ENCODE data around the gene AUTS2.

AUTS2 gene

DNA sequence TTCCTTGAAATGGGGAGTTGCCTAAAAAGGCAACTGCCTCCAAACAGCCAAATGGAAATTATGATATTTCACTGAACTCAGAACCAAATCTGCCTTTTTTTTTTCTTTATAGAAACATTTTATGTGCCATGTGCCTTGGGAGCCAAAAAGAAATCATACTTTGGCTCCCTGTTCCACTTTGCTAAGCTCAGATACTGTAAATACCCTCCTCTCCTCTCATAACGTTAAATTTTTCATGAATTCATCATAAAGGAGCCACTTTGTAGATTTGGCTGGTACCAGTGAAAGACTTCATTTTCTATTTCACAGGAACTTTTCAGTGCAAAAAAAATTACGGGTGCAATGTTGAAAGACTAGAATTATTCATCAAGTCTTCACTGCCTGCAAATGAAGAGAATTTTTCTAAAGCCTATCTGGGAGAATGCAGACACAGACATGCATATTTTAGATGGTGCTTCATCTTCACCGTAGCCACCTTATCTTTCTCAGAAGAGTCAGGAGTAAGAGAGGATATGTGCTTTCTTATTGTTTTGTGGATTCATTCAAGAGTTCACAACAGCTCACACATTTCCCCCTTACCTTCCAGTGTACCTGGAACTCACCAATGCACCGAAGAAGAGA is 791.4 kb downstream of the AUTS2 start:
- H3K4me3 ChIP-seq (ENCODE audit: low read length), result no peak overlapping the region
- TF ChIP-seq ZNF274 (IDR thresholded peaks at IDR 0.05; ENCODE audit: low read depth, low read length), result no peak

DNA sequence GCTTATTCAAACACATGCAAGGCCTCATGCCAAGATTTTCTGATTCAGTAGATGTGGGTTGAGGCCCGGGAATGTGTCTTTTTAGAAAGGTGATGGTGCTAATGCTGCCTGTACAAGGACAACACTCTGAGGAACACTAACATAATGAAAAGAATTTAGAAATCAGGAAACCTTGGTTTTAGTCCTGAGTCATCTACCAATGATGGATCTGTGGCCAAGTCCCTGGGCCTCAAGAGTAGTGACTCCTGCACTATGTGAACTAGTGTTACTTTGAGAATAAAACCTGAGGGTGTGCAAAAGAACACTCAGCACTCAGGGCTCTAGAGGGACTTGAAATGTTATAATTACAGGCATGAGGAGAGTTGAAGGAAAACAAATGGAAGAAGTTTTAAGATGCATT is 792.0 kb downstream of the AUTS2 start:
- TF ChIP-seq ZNF274 (IDR thresholded peaks at IDR 0.05; ENCODE audit: low read depth, low read length), result no peak
- H3K4me3 ChIP-seq (ENCODE audit: low read length), result no peak overlapping the region

DNA sequence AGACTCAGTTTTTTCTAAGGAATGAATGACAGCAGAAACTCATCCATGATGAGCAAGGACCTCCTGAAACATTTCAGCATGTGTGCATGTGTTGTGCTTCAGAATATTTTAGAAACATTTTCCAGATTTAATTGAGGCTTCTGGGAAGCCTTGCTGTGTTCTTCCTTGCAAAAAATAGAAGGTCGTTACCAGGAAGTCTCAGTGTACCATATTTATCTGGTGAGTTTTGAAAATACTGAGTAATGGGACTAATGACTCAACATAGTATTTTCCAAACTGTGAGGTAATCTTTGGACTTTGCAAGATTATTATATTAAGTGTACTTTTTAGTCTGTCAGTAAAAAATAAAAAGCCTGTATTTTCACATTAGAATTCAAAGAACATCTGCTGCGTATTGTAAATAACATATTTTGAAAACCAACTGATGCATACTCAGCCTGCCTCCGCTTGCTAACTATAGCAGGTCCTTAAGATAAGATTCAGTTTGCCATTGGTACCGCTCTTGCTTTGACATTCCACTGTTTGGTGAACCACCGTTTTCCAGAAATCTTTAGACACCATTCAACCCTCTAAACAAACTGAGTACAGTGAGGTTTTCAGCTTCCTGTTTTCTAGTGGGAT is 794.1 kb downstream of the AUTS2 start:
- no peak overlapping the region for H3K4me3 ChIP-seq (ENCODE audit: low read length)
- no peak for TF ChIP-seq ZNF274 (IDR thresholded peaks at IDR 0.05; ENCODE audit: low read depth, low read length)

DNA sequence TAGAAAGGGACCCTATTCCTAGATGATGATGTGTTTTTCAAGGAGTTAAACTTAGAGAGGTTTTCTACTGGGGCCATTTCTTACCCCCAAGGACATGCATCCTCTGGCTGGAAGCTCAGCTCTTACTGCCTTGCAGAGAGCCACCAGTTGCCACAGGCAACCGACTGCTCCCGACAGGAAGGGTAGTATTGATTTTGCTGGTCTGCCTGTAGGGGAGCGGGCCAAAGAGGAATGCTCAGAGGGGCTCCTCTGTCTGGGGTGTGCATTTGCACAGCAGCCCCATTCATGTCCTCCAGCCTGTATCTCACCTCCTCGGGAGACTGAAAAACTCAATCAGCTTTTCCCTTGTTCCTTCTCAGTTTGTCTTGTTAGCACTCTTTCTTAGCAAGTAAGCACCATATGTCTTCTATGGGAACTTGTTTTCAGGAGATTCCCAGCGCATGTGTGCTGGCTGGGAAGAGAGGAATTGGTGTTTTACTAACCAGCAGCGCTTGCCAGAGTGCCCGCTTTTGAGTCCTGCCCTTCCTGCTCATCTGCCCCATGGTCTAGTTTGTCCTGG is 794.7 kb downstream of the AUTS2 start:
- H3K4me3 ChIP-seq (ENCODE audit: low read length), result no peak overlapping the region
- TF ChIP-seq ZNF274 (IDR thresholded peaks at IDR 0.05; ENCODE audit: low read depth, low read length), result no peak

DNA sequence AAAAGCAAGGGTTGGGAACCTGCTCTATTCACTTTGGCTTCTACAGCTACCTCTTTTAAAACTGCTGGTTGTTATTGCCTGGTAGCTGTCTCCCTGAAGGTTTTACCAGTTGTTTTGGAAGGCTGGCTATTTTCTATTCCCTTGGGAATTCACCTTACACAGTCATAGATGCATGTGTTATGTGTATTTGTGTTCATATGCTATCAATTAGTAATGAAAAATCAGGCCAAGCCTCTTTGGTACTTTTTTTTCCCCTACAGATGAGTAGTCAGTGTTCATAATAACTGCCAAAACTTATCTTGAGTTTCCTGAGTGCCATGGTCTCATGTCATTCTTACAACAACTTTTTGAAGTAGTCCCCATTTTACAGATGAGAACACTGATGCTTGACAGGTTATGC is 795.7 kb downstream of the AUTS2 start:
- no peak for TF ChIP-seq ZNF274 (IDR thresholded peaks at IDR 0.05; ENCODE audit: low read depth, low read length)
- H3K4me3 ChIP-seq (ENCODE audit: low read length), result no peak overlapping the region

DNA sequence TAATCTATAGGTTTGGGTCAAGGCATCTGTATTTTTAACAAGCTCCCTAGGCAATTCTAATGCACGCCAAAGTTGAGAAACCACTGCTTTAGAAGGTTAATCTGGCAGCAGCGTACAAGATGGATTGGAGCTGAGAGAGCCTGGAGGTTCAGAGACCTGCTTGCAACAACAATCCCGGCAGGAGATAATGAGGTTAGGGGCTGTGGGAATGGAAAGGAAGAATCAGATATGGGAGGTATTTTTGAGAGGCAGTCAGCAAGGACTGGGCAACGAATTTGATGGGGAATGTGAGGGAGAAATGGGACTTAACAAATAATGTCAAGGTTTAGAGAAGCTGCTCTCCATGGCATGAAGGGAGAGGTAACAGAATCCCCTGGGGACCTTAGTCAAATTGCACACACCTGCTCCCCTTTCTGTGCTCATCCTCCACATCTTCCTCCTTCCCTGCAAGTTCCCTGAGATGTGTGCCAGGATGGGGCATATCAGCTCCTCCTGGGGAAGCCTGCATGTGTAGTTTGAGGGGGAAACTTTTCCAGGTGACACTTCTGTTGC is 802.6 kb downstream of the AUTS2 start:
- no peak for TF ChIP-seq ZNF274 (IDR thresholded peaks at IDR 0.05; ENCODE audit: low read depth, low read length)

DNA sequence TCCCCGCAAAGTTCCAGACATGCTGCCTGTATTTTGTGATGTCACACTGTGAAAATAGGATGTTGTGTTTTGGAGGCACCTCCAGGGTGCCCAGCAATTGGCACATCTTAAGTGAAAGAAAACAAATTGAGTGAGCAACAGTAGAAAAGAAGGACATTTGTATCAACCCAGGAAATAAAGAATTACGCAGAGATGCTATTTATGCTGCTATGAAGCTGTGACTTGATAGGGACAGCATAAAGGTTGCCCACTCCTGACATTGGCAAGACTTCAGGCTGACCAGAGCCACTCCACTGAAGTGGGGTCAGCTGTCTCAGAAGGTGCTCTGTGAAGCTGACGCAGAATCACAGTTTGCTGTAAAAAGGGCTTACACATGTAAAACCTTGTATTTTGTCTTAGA is 803.8 kb downstream of the AUTS2 start:
- no peak for TF ChIP-seq ZNF274 (IDR thresholded peaks at IDR 0.05; ENCODE audit: low read depth, low read length)
- H3K4me3 ChIP-seq (ENCODE audit: low read length), result no peak overlapping the region

More for the DNA sequence above, 802.6 kb downstream of the AUTS2 start:
- no peak overlapping the region for H3K4me3 ChIP-seq (ENCODE audit: low read length)

DNA sequence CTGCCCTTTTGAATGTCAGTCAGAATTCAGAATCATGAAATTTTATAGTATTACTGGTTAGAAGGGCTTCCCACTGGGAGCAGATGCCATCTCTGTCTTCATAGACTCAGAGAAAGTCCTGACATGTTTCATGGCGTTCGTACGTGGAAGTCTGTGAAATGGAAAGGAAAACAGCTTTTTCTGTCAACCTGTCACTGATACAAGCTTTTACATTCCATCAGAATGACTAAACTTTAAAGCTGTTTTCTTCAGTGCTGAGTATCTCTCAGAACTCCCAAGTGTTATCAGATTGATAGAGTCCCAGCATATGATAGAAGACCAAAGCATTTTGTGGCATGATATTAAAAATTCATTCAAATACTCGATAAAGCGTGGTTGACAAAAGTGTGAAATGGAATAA is 807.0 kb downstream of the AUTS2 start:
- no peak for TF ChIP-seq ZNF274 (IDR thresholded peaks at IDR 0.05; ENCODE audit: low read depth, low read length)
- no peak overlapping the region for H3K4me3 ChIP-seq (ENCODE audit: low read length)

DNA sequence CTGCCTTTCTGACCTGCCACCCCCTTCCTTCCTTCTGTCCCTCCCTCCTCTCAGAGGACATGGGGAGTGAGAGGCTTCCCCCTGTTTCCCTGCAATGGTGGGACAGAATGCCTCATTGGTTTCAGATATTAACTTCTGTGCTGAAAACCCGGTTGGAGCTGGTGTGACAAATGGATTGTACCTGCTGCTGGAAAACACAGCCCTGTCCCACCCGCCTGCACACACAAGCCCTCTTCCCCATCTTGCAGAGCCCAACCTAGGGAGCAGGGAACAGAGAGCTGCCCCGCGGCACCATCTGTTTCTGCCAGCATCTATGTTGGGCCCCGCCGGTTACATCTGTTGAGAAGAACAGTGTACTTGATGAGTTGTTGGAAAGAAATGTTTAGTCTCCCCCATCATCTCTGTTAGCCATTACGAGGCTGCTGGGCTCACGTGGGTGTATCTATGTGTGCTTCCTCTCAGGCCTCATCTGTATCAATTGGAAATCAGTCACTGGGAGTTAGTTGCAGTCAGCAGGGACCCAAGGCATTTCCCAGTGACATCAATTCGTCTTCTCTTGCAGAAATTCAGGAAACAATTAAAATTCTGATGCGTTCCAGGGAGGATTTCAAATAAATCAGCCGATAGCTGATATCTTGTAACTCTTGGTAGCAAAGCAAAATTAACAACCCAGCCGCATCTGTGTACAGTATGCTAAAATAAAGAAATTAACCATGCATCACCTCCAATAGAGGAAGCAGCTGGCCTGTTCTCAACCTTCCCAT is 808.1 kb downstream of the AUTS2 start:
- no peak overlapping the region for H3K4me3 ChIP-seq (ENCODE audit: low read length)
- TF ChIP-seq ZNF274 (IDR thresholded peaks at IDR 0.05; ENCODE audit: low read depth, low read length), result no peak

DNA sequence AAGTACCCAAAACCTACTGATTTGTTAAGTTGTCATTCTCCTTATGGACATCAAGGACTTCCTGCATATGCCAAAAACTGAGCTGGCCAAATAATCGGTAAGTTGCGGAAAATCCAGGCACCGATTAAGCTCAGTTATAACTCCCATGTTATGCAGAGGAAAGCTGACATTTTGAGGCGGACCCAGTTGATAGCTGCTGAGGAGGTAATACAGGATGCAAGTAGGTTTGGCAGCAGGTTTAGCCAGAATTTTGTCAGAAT is 808.6 kb downstream of the AUTS2 start:
- TF ChIP-seq ZNF274 (IDR thresholded peaks at IDR 0.05; ENCODE audit: low read depth, low read length), result no peak
- no peak overlapping the region for H3K4me3 ChIP-seq (ENCODE audit: low read length)

DNA sequence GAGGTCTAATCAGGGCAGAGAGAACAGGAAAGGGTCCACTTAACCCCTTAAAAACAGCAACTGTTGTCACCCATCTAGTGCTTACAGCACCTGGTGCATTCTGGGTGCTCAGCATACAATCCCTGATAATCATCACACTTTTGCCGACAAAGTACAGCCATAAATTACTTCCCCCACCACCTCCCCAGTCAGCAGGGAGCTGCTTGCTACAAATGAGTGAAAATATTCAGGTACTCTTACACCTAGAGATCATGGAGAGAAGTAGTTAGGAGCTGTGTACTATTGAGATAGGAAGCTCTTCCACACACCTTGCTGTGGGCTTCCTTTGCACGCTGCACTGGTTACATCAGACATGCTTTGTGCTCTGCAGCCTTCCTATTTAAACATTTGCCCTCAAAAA is 810.2 kb downstream of the AUTS2 start:
- no peak for TF ChIP-seq ZNF274 (IDR thresholded peaks at IDR 0.05; ENCODE audit: low read depth, low read length)
- no peak overlapping the region for H3K4me3 ChIP-seq (ENCODE audit: low read length)

DNA sequence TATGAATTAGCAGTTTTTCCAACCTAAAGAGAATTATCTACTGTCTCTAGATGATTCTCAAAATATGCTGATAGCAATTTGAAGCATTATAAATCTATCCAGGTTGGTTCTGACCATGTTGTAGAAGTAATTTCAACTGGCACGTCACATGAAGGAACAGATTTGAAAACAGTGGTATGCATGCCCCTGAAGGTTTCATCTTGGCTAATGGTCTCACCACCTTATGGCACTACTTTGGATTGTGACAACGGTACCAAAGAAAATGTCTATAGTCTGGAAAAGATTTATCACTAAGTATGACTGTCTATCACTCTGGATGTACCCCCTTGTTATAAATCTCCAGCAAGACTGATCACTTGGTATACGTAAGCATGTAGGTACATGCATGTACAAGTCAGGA is 810.6 kb downstream of the AUTS2 start:
- H3K4me3 ChIP-seq (ENCODE audit: low read length), result no peak overlapping the region
- TF ChIP-seq ZNF274 (IDR thresholded peaks at IDR 0.05; ENCODE audit: low read depth, low read length), result no peak

DNA sequence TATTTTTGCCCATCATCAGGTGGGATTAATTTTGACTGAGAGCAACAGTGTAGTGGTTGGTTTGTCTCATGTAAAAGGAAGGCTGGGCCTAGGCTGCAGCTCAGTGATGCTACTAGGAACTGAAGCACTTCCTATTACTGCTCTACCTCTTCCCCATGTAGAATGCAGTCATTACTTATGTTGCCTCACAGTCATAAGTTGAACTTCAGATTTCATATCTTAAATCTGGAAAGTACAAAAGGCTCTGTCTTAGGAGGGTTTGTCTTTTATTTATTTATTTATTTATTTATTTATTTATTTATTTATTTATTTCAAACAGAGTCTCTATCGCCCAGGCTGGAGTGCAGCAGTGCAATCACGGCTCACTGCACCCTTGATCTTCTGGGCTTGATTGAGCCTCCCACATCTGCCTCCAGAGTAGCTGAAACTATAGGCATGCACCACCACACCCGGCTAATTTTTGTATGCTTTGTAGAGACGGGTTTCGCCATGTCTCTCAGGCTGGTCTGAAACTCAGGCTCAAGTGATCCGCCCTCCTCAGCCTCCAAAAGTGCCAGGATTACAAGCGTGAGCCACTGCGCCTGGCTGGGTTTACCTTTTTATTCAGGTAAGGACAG is 812.0 kb downstream of the AUTS2 start:
- H3K4me3 ChIP-seq (ENCODE audit: low read length), result no peak overlapping the region
- no peak for TF ChIP-seq ZNF274 (IDR thresholded peaks at IDR 0.05; ENCODE audit: low read depth, low read length)

DNA sequence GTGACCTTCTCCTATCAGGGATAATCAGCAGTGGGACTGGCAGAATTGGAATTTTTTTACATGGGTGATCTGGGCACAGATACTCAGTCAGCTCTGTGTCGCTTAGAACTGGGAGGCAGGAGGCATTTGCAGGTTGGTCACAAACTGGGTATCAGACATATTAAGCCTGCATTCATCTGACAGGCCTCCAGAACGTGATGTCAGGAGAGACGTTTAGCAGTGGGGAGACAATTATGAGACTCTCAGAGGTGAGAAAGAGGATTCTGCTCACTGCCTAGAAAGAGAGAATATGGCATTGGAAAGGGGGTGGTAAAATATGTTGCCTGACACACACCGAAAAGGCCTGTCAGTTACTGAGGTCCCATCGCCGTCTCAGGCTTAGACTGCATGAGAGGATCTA is 816.1 kb downstream of the AUTS2 start:
- no peak for TF ChIP-seq ZNF274 (IDR thresholded peaks at IDR 0.05; ENCODE audit: low read depth, low read length)
- H3K4me3 ChIP-seq (ENCODE audit: low read length), result no peak overlapping the region

All from GM08714 (cell line).